ENCODE data around the gene RSPH9.
"Not testable (repeated sequence)": the region's sequence is repeated elsewhere in the genome, so short reads cannot be mapped to it uniquely, and the experiment has no call there.

The RSPH9 gene

GRCh38 chr6:43689421-43689820 lies 44.6 kb downstream of the RSPH9 start:
- no peak for DNase-seq

GRCh38 chr6:43695215-43695966 lies 50.6 kb downstream of the RSPH9 start:
- DNase-seq = peak; percentile 88

- DNase-seq = no peak
Observed at GRCh38 chr6:43695967-43696291, 51.1 kb downstream of the RSPH9 start.

- DNase-seq = no peak
Observed at GRCh38 chr6:43697421-43697820, 52.6 kb downstream of the RSPH9 start.

GRCh38 chr6:43698584-43699349 lies 53.9 kb downstream of the RSPH9 start:
- DNase-seq = peak; percentile 18

GRCh38 chr6:43699564-43700186 lies 54.8 kb downstream of the RSPH9 start:
- DNase-seq = no peak

GRCh38 chr6:43700939-43701560 lies 56.2 kb downstream of the RSPH9 start:
- DNase-seq = not testable (repeated sequence)

GRCh38 chr6:43702171-43702533 lies 57.3 kb downstream of the RSPH9 start:
- DNase-seq = no peak

GRCh38 chr6:43702534-43703440 lies 58.0 kb downstream of the RSPH9 start:
- no peak for DNase-seq

GRCh38 chr6:43703512-43704429 lies 58.9 kb downstream of the RSPH9 start:
- DNase-seq = no peak

- DNase-seq = no peak
Observed at GRCh38 chr6:43705996-43706395, 61.2 kb downstream of the RSPH9 start.

- DNase-seq = no peak
Observed at GRCh38 chr6:43706788-43707187, 62.0 kb downstream of the RSPH9 start.

GRCh38 chr6:43707269-43707668 lies 62.4 kb downstream of the RSPH9 start:
- DNase-seq = no peak

- no peak for DNase-seq
Observed at GRCh38 chr6:43707767-43708166, 62.9 kb downstream of the RSPH9 start.

GRCh38 chr6:43708860-43709653 lies 64.2 kb downstream of the RSPH9 start:
- no peak for DNase-seq

GRCh38 chr6:43709654-43710303 lies 64.9 kb downstream of the RSPH9 start:
- no peak for DNase-seq

- DNase-seq = no peak
Observed at GRCh38 chr6:43710576-43710975, 65.7 kb downstream of the RSPH9 start.

GRCh38 chr6:43712579-43712978 lies 67.7 kb downstream of the RSPH9 start:
- DNase-seq = no peak

- no peak for DNase-seq
Observed at GRCh38 chr6:43713643-43714310, 68.9 kb downstream of the RSPH9 start.
